Body of pancreas (tissue), 4 donors: ENCODE data around the gene DNASE1L3. TPM values are rescaled to one million over a fixed set of nuclear protein-coding genes. Genes with fewer than 3 reads are reported as not detected.

Experiments used
- ATAC-seq: fragments of 150-250 bp; one replicate; pipeline ENCODE4 v1.9.1; 2016
- DNase-seq, 4 donors: peaks; one replicate each; pipeline ENCODE4 v3.0.0-alpha.2; 2019
- H3K27ac ChIP-seq, 4 donors: fragments of 200-600 bp; sonication (generic); 1 replicate in 3 of 4; 2 replicates in 1 of 4; pipeline versions ENCODE4 v1.5.1 to v1.6.1; 2016 to 2019; ENCODE audit warnings: mild to moderate bottlenecking in 1 of 4, mixed read lengths in 1 of 4, moderate library complexity in 1 of 4
- H3K27me3 ChIP-seq, 2 donors: fragments of 200-600 bp; sonication (generic); one replicate each; pipeline ENCODE4 v1.6.0; 2016; ENCODE audit warnings: mild to moderate bottlenecking in 1 of 2
- H3K36me3 ChIP-seq, 2 donors: fragments of 200-600 bp; sonication (generic); replicated peaks in 1 of 2; 2 replicates each; pipeline ENCODE4 v1.5.1; 2016; ENCODE audit warnings: low read depth in 2 of 2; ENCODE audit not compliant: insufficient read depth in 1 of 2
- H3K4me1 ChIP-seq: fragments of 200-600 bp; sonication (generic); one replicate; pipeline ENCODE4 v1.6.0; 2016
- H3K4me3 ChIP-seq, 2 donors: fragments of 200-600 bp; sonication (generic); 1 replicate in 1 of 2; 2 replicates in 1 of 2; pipeline ENCODE4 v1.5.1; 2016 to 2019
- H3K9me3 ChIP-seq, 3 donors: fragments of 200-600 bp; sonication (generic); 1 replicate in 2 of 3; 2 replicates in 1 of 3; pipeline ENCODE4 v1.5.1; 2016
- POLR2A ChIP-seq, 3 donors: fragments of 450-650 bp; IDR thresholded peaks; one replicate each; pipeline ENCODE4 v1.6.1; 2016; ENCODE audit warnings: antibody characterized with exemption in 3 of 3, mild to moderate bottlenecking in 2 of 3
- WGBS, 2 donors: methylation state at CpG; one replicate each; pipeline ENCODE4 v1.1.5; 2017; 5-methylcytosine and 5-hydroxymethylcytosine counted together
- intact Hi-C: fragments of 100-400 bp; cut with DNase I; formaldehyde crosslinking; loops from one replicate; pipeline ENCODE4 v1.15.1; 2023
- total RNA-seq, 2 donors: library from RNA; depleted of rRNA; stranded (reverse); fragments of >200 nt; gene quantifications; one replicate each; pipeline ENCODE4 v1.1.0, GENCODE V29; 2016
- TF ChIP-seq, protein P1 (sequence below), 7 experiments: fragments of 450-650 bp in 4 of 7; fragments of 200-600 bp in 3 of 7; sonication (generic) in 3 of 7; IDR thresholded peaks; one replicate each; pipeline ENCODE4 v1.5.1; 2016 to 2019; ENCODE audit warnings: antibody characterized with exemption in 7 of 7

Gene DNASE1L3
- total RNA-seq, 2 donors from 2014 or later: 2.1 TPM; not detected in 1

DNA sequence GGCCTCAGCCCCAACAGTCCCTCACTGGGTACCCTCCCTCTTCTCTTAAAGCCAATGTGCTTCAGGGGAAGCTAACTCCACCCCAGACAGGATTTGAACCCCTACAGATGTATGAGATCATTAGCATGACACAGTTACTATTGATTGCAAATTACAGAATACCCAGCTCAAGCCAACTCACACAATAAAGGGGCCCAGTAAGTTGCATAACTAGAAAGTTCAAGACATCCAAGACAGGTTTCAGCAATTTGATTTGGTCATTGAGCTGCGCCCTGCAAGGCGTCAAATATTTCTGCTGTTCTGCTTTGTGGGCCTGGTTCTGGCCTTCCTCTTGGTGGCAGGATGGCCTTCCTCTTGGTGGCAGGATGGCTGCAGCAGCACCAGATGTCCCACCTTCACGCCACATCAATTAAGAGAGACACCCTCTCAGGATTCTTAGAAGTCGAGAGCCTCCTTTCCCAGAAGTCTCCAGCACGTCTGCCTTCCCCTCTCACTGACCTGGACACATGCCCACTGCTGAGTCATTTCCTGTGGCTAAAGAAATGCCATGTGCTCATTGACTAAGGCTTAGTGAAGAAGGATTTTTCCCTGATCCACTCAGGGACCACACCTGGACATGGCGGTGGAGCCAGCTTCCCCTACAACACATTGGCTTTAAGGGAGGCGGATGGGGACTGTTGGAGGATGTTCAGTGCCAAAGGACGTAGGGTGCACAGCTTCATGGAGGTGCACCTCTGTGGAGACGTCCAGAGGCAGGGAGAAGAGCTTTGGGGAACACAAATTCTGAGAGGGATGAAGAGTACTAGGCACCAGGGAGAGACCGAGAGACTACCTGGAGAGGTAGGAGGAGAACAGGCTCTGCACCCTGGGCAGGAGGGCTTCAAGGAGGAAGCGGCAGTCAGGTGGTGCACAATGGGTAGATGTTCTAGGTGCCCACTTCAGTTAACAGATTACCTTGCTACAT lies 49.1 kb downstream of the DNASE1L3 start:
- Histone ChIP-seq H3K36me3 (peaks cover 0 to 6% of the 10 kb centered on the region in 2 donors), H3K9me3 (no peaks in the 10 kb centered on the region), H3K27me3 (no peaks in the 10 kb centered on the region), H3K27ac (peak overlapping the region; percentile 34 to 94 (median 91)), H3K4me3 (no peak overlapping the region), H3K4me1 (peaks cover 62% of the 10 kb centered on the region)
- intact Hi-C loops: no loop called here
- DNase-seq (peak; percentile 73 to 83 (median 80)), ATAC-seq (no peak)
- 80 to 84% methylated on average over 10 to 11 of the region's 11 CpGs for WGBS, 2 donors
- no peak for TF ChIP-seq POLR2A (IDR thresholded peaks at IDR 0.05)
- TF ChIP-seq, protein P1, sequence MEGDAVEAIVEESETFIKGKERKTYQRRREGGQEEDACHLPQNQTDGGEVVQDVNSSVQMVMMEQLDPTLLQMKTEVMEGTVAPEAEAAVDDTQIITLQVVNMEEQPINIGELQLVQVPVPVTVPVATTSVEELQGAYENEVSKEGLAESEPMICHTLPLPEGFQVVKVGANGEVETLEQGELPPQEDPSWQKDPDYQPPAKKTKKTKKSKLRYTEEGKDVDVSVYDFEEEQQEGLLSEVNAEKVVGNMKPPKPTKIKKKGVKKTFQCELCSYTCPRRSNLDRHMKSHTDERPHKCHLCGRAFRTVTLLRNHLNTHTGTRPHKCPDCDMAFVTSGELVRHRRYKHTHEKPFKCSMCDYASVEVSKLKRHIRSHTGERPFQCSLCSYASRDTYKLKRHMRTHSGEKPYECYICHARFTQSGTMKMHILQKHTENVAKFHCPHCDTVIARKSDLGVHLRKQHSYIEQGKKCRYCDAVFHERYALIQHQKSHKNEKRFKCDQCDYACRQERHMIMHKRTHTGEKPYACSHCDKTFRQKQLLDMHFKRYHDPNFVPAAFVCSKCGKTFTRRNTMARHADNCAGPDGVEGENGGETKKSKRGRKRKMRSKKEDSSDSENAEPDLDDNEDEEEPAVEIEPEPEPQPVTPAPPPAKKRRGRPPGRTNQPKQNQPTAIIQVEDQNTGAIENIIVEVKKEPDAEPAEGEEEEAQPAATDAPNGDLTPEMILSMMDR (IDR thresholded peaks at IDR 0.05): no peak

DNA sequence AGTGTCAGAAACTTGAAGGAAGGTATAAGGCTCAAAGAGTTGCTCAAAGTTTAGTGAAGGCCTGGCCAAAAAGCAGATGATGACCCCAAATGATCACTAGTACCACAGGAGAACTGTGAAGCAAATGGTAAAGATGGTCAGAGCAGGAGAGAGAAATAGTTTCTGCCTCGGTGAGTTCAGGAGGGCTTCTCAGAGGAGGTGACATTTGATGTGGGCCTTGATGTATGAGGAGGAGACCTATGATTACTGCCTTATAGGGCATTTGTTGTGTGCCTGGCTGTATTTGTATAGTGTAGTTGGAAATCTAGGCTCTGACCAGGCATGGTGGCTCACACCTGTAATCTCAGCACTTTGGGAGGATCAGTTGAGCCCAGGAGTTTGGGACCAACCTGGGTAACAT lies 50.4 kb downstream of the DNASE1L3 start:
- WGBS, 2 donors: 90 to 96% methylated on average over 1 of the region's 1 CpG
- TF ChIP-seq, protein P1 (IDR thresholded peaks at IDR 0.05): no peak
- no peak for TF ChIP-seq POLR2A (IDR thresholded peaks at IDR 0.05)
- Histone ChIP-seq H3K4me1 (peaks cover 49% of the 10 kb centered on the region), H3K36me3 (peaks cover 0 to 11% of the 10 kb centered on the region in 2 donors), H3K27me3 (no peaks in the 10 kb centered on the region), H3K27ac (no peak overlapping the region), H3K9me3 (no peaks in the 10 kb centered on the region), H3K4me3 (no peak overlapping the region)
- intact Hi-C loops: no loop called here
- ATAC-seq (no peak), DNase-seq (no peak)

DNA sequence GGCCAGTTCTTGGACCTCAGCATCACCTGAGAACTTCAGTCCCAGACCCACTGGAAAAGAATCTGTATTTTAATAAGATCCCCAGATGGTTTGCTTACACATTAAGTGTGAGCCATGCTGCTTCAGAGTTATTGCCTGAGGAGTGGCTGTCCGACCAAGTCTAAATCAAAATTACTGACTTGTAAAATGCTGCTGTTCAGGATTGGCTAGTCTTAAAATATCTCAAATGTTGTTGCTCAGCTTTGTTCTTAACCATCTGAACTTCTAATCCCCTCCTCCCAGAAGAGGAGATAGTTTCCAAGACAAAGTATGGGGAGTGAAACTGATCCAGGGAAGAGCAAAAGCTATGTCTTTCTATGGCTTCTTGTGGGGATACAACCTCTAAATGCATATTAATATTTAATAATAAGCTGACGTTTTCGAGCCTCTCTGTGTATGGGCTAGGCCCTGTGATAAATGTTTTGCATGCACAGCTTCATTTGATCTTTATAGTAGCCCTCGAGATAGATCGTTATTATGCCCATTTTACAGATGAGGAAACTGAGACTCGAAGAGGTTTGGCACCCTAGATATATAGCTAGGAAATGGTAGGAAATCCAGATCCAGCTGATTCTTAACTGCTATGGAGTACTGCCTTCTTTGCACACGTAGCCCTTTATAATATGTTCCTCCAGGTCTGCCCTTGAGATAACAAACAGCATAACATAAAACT lies 52.2 kb downstream of the DNASE1L3 start:
- no peak for ATAC-seq
- WGBS, 2 donors: 88 to 91% methylated on average over 7 of the region's 7 CpGs
- intact Hi-C loops: no loop called here
- no peak for DNase-seq
- H3K36me3 ChIP-seq: peaks cover 0 to 13% of the 10 kb centered on the region in 2 donors
- no peaks in the 10 kb centered on the region for H3K27me3 ChIP-seq
- TF ChIP-seq, protein P1 (IDR thresholded peaks at IDR 0.05): no peak
- TF ChIP-seq POLR2A (IDR thresholded peaks at IDR 0.05): no peak
- no peak overlapping the region for H3K4me3 ChIP-seq
- no peaks in the 10 kb centered on the region for H3K9me3 ChIP-seq
- H3K27ac ChIP-seq: no peak overlapping the region
- peaks cover 40% of the 10 kb centered on the region for H3K4me1 ChIP-seq

DNA sequence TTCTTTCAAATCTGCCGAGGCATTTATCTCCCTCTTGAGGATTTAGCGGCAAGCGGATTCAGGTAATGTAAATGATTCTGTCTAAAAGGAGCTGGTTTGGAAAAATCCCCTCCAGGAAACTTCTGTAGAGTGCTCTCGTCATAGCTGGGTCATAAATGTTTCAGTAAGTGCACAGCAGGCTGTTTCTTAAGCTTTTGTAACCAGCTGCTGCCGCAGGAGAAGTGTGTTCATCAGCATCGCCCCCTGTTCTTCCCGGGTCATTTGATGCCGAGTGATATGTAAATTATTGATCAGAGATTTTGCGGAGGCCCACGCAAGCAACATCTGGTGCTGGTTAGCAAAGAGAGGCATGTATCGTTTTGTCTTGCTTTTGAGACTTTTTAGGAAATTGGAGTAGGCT lies 53.1 kb downstream of the DNASE1L3 start:
- no peak for TF ChIP-seq POLR2A (IDR thresholded peaks at IDR 0.05)
- TF ChIP-seq, protein P1 (IDR thresholded peaks at IDR 0.05): no peak
- no peaks in the 10 kb centered on the region for H3K9me3 ChIP-seq
- peaks cover 31% of the 10 kb centered on the region for H3K4me1 ChIP-seq
- H3K27me3 ChIP-seq: no peaks in the 10 kb centered on the region
- 86 to 88% methylated on average over 11 of the region's 11 CpGs for WGBS, 2 donors
- no peak overlapping the region for H3K4me3 ChIP-seq
- ATAC-seq (no peak), DNase-seq (no peak)
- no peak overlapping the region for H3K27ac ChIP-seq
- H3K36me3 ChIP-seq: peaks cover 0 to 20% of the 10 kb centered on the region in 2 donors
- intact Hi-C loops: no loop called here
